ENCODE measurements around the gene CCT2. TPM values are rescaled to one million over a fixed set of nuclear protein-coding genes. Genes with fewer than 3 reads are reported as not detected.

Gene CCT2
- total and polyA plus RNA-seq, 2 donors (not counting 1 experiment from before 2014, with no cell fraction given): 58.2 to 125 TPM

- H3K27ac ChIP-seq (ENCODE audit: low read length in 2 of 2): peak overlapping the region in 1 of 2 donors; percentile 82
- no peak overlapping the region for H3K4me3 ChIP-seq (ENCODE audit: control extremely low read depth in 1 of 5, extremely low read depth in 1 of 5, insufficient read depth in 1 of 5, low read depth in 2 of 5, low read length in 4 of 5)
- no peak overlapping the region for H3K4me2 ChIP-seq (replicated peaks; ENCODE audit: low read depth, low read length, poor library complexity, severe bottlenecking)
- Mint-ChIP-seq H3K27ac (peak overlapping the region; percentile 54), H3K27me3 (no peaks in the 10 kb centered on the region), H3K4me3 (no peak overlapping the region), H3K9me3 (ENCODE audit: insufficient read depth) (no peaks in the 10 kb centered on the region), H3K4me1 (peaks cover 2% of the 10 kb centered on the region)
- H3K9me3 ChIP-seq (ENCODE audit: control extremely low read depth in 1 of 3, control insufficient read depth in 2 of 3, insufficient read depth in 1 of 3, low read length in 2 of 3): no peaks in the 10 kb centered on the region
- no CpG with 5 or more reads among the region's 4 CpGs for WGBS (ENCODE audit: insufficient coverage)
- intact Hi-C loops (cut with micrococcal nuclease): loop anchor here (5.0 kb wide), 1 partner anchor 322 kb away; no protein-coding TSS in a partner anchor
- no peaks in the 10 kb centered on the region for H3K4me1 ChIP-seq (ENCODE audit: control insufficient read depth in 2 of 2, insufficient read depth in 2 of 2, low read length in 2 of 2)
- H3K27me3 ChIP-seq (replicated peaks in 1 of 4; ENCODE audit: control extremely low read depth in 1 of 4, control insufficient read depth in 3 of 4, insufficient read depth in 4 of 4, low read length in 3 of 4): no peaks in the 10 kb centered on the region
- POLR2A ChIA-PET: no interaction called here
- DNase-seq (no peak), ATAC-seq (ENCODE audit: low read depth) (no peak)
- H3K9ac ChIP-seq (ENCODE audit: low read length): no peak overlapping the region
- no peaks in the 10 kb centered on the region for H3K79me2 ChIP-seq (ENCODE audit: control insufficient read depth, insufficient read depth, low read length)
- TF ChIP-seq EZH2 (IDR thresholded peaks at IDR 0.05; ENCODE audit: borderline replicate concordance, insufficient read depth, low read depth, low read length, poor library complexity, severe bottlenecking): no peak
- TF ChIP-seq CTCF (IDR thresholded peaks at IDR 0.05): no peak
- CTCF ChIA-PET: interaction anchor here (0.7 to 9.4 kb wide), 16 partner anchors 8 to 412 kb away, joined by 3 to 172 read pairs (median 14); partner anchors contain the start of gene FRS2
- no peak overlapping the region for H2AFZ ChIP-seq (ENCODE audit: insufficient read depth, low read depth, low read length, poor library complexity, severe bottlenecking)
- peaks cover 3 to 30% of the 10 kb centered on the region in 2 experiments for H3K36me3 ChIP-seq (replicated peaks in 1 of 2; ENCODE audit: control extremely low read depth in 1 of 2, control insufficient read depth in 1 of 2, extremely low read depth in 1 of 2, insufficient read depth in 2 of 2, low read length in 1 of 2)
- no peaks in the 10 kb centered on the region for H4K20me1 ChIP-seq (ENCODE audit: control insufficient read depth, insufficient read depth, low read length, poor library complexity, severe bottlenecking)
These were observed 16.0 kb upstream of the CCT2 start for GRCh38 chr12:69569236-69569635.

GRCh38 chr12:69570000-69570516 is 15.2 kb upstream of the CCT2 start:
- Histone ChIP-seq H3K9ac (ENCODE audit: low read length) (no peak overlapping the region), H3K79me2 (ENCODE audit: control insufficient read depth, insufficient read depth, low read length) (no peaks in the 10 kb centered on the region), H3K27me3 (replicated peaks in 1 of 4; ENCODE audit: control extremely low read depth in 1 of 4, control insufficient read depth in 3 of 4, insufficient read depth in 4 of 4, low read length in 3 of 4) (no peaks in the 10 kb centered on the region), H3K4me3 (ENCODE audit: control extremely low read depth in 1 of 5, extremely low read depth in 1 of 5, insufficient read depth in 1 of 5, low read depth in 2 of 5, low read length in 4 of 5) (no peak overlapping the region), H2AFZ (ENCODE audit: insufficient read depth, low read depth, low read length, poor library complexity, severe bottlenecking) (no peak overlapping the region), H4K20me1 (ENCODE audit: control insufficient read depth, insufficient read depth, low read length, poor library complexity, severe bottlenecking) (no peaks in the 10 kb centered on the region), H3K4me1 (ENCODE audit: control insufficient read depth in 2 of 2, insufficient read depth in 2 of 2, low read length in 2 of 2) (no peaks in the 10 kb centered on the region), H3K27ac (ENCODE audit: low read length in 2 of 2) (peak overlapping the region in 1 of 2 donors; percentile 82), H3K4me2 (replicated peaks; ENCODE audit: low read depth, low read length, poor library complexity, severe bottlenecking) (no peak overlapping the region), H3K9me3 (ENCODE audit: control extremely low read depth in 1 of 3, control insufficient read depth in 2 of 3, insufficient read depth in 1 of 3, low read length in 2 of 3) (no peaks in the 10 kb centered on the region), H3K36me3 (replicated peaks in 1 of 2; ENCODE audit: control extremely low read depth in 1 of 2, control insufficient read depth in 1 of 2, extremely low read depth in 1 of 2, insufficient read depth in 2 of 2, low read length in 1 of 2) (peaks cover 0 to 35% of the 10 kb centered on the region in 2 experiments)
- peaks cover 2% of the 10 kb centered on the region for H3K4me1 Mint-ChIP-seq
- ChIA-PET POLR2A (no interaction called here), CTCF (interaction anchor here (1.1 to 9.4 kb wide), 30 partner anchors 9 to 415 kb away, joined by 3 to 172 read pairs (median 10); partner anchors contain the start of genes CCT2 and FRS2)
- ATAC-seq (ENCODE audit: low read depth) (no peak), DNase-seq (no peak)
- no CpG with 5 or more reads among the region's 10 CpGs for WGBS (ENCODE audit: insufficient coverage)
- H3K27ac Mint-ChIP-seq: peak overlapping the region; percentile 53
- H3K9me3 Mint-ChIP-seq (ENCODE audit: insufficient read depth): no peaks in the 10 kb centered on the region
- no peak overlapping the region for H3K4me3 Mint-ChIP-seq
- H3K27me3 Mint-ChIP-seq: no peaks in the 10 kb centered on the region
- intact Hi-C loops (cut with micrococcal nuclease): loop anchor here (1.0 to 5.0 kb wide), 5 partner anchors 155 to 416 kb away; no protein-coding TSS in a partner anchor
- TF ChIP-seq EZH2 (IDR thresholded peaks at IDR 0.05; ENCODE audit: borderline replicate concordance, insufficient read depth, low read depth, low read length, poor library complexity, severe bottlenecking) (no peak), CTCF (IDR thresholded peaks at IDR 0.05) (no peak)

Measured in B cell (primary cell).